ENCODE results near the gene ANO3.
"Not testable (repeated sequence)": the region's sequence is repeated elsewhere in the genome, so short reads cannot be mapped to it uniquely, and the experiment has no call there.

The ANO3 gene

GRCh38 chr11:26618441-26618840 is 286.5 kb downstream of the ANO3 start:
- no peak for DNase-seq (ENCODE audit: extremely low read depth in 1 of 2, low read depth in 1 of 2)

DNA sequence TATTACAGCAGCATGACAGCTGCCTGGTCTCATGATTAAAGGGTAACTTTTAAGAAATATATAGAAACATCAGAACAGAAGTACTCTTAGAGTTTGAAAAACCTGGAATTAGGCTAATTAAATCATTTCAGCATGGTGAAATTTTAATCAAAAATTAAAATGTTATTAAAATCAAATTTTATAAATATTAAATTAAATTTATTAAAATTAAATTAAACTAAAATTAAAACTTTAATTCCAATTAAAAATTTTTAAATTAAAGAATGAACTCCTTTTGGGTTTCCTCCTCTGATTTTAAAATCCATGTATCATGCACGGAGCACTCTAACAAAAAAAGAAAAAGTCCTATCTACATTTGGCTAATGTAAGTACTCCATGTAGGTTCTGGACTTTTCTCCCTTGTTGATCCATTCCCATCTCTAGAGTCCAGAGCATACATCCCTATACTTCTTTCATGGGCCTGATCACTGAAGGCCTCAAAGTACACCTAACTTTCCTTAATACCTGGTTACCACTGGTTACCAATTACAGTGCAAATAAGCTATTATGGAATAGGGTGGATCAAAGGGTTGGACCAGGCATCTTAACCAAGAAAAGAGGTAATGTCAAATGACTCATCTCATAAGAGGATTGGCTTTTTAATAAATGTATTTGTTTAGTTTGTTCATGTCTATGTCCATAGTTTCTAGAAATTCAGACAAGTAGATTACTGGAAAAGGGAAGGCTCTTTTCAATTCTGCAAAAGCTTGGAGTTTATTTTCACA is 288.5 kb downstream of the ANO3 start:
- no peak for DNase-seq (ENCODE audit: extremely low read depth in 1 of 2, low read depth in 1 of 2)

DNA sequence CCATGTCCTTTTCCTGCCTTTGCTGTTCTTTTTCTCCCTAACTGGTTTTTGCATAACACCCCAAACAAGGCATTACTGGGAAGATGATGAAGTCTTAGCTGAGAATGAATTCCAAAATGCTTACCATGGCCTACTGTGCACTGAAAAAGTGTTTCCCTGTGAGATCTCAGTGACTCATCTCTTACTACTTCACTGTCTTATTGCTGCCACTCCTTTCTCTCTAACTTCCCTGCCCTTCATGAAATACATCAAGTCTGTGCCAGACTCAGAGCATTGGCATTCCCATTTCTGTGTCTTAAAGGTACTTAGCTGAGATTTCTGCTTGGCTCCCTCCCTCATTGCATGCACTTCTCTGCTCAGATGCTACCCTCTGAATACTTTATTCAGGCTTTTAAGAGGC is 289.2 kb downstream of the ANO3 start:
- no peak for DNase-seq (ENCODE audit: extremely low read depth in 1 of 2, low read depth in 1 of 2)

GRCh38 chr11:26622181-26622580 is 290.3 kb downstream of the ANO3 start:
- no peak for DNase-seq (ENCODE audit: extremely low read depth in 1 of 2, low read depth in 1 of 2)

DNA sequence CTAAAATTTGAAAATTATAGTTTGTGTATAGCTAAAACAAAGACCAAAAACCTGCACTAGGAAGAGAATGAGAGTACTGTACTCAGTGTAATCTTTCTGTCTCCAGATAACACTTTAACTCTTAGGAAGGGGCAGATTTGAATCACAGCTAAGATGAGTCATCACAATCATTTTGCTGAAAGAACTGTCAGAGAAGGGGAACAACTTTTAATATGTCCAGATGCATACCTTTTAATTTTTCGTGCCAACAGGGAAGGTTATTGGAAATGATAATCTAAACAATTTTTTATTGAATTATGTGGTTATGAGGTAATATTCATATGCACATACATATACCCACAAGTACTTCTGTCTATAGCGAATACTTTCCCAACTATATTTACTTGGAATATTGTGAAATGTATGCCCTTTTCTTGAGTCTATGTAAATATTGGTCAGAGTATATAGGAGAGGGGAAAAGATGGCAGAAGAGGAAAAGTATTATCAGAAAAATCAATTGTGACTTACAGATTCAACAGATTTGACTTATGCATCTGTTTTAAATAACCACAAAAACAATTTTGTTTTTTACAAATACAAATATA is 291.2 kb downstream of the ANO3 start:
- no peak for DNase-seq (ENCODE audit: extremely low read depth in 1 of 2, low read depth in 1 of 2)

GRCh38 chr11:26626346-26626745 is 294.4 kb downstream of the ANO3 start:
- no peak for DNase-seq (ENCODE audit: extremely low read depth in 1 of 2, low read depth in 1 of 2)

DNA sequence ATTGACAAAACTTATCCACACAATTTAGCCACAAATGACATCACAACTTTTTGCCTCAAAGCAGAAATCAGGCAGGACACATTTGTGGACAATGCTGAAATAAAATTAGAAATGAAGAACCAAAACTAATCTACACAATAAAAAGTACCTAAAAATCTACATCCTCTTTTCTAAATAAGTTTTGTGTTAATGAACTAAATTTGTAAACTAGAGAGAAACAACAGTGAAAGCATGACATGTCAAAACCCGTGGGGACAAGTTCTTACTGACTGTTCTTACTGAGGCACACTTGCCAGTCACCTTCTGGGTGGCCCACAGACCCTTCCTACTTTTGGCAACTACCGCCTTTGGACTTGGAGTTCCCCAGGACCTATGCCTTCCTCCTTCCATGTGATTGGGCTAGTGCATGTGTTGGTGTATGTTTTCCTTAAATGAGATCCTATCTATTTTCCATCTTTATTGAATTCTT is 300.8 kb downstream of the ANO3 start:
- no peak for DNase-seq (ENCODE audit: extremely low read depth in 1 of 2, low read depth in 1 of 2)

DNA sequence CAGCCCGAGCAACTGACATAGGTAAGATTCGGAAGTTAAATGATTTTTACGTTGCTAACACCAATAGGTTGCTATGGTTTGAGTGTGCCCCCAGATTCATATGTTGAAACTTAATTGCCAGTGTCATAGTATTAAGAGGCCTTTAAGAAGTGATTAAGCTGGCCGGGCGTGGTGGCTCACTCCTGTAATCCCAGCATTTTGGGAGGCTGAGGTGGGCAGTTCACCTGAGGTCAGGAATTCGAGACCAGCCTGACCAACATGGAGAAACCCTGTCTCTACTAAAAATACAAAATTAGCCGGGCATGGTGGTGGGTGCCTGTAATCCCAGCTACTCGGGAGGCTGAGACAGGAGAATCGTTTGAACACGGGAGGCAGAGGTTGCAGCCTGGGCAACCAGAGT is 311.4 kb downstream of the ANO3 start:
- DNase-seq (ENCODE audit: extremely low read depth in 1 of 2, low read depth in 1 of 2), result not testable (repeated sequence)

- DNase-seq (ENCODE audit: extremely low read depth in 1 of 2, low read depth in 1 of 2), result no peak
Observed at GRCh38 chr11:26649884-26650283, 318.0 kb downstream of the ANO3 start.

DNA sequence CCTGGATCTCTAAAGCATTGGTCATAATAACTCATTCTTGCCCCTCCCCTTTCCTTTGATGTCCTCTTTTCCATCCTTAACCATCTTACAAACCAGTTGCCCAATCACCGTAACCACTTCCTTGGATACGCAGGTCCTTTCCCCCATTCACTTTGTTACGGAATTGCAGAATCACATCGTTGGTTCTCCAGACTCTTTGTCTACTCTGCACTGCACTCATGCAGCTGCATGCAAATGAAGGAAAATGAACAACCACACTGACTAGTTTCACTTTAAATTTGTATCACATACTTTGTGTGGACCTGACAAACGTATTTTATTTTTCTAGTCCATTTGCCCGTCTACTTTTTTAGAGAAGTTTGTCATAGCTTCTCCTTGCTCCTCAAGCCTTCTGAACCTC is 320.0 kb downstream of the ANO3 start:
- DNase-seq (ENCODE audit: extremely low read depth in 1 of 2, low read depth in 1 of 2), result no peak

DNA sequence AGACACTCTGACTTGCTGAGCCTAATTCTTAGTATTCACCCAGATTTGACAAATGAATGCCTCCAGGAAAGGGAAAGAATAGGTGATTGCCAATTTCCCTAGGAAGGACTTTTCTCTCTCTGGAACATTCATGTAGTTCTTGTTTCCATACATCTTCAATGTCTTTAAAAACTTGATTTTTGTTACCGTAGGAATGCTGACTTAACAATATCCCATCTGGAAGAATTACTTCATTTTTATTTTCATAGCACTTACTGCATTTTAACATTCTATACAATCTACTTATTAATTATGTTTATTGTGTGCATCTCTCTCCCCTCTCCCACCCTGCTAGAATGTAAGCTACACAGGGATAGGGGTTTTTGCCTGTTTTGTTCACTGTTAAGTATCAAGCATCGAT is 323.4 kb downstream of the ANO3 start:
- DNase-seq (ENCODE audit: extremely low read depth in 1 of 2, low read depth in 1 of 2), result no peak

DNA sequence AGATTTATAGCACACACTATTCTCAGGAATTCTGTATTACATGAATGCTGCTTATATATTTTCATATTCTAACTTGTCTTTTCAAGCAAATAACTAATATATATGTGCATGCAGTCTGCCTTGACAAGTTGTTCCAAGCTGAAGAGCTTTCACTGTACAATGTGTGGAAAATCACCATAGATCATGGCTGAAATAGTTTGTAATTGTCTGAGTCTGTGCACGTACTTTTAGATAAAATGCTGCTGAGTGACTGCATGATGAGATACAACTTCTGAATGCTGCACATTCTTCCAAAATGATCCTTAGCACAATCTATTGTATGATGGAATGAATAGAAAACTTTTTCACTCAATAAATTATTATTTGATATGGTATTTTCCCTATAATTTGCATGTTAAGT is 331.0 kb downstream of the ANO3 start:
- DNase-seq (ENCODE audit: extremely low read depth in 1 of 2, low read depth in 1 of 2), result no peak

DNA sequence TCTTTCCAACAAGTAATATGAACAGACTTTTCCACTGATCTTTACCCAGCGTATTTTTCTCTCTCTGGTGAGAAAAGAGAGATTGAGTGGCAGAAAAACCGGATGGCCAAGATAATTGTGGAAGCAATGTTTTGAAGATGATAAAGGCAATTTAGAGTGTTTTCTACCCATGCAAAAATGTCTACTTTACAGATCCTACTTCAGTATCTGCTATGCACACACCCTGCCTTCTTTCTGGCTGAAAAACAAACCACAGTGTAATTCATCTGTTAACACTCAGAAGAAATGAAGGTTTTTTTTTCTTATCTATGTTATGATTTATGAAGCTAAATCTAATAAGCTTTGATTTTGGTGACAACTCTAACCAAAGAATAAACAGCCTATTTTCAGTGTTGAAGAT is 333.1 kb downstream of the ANO3 start:
- DNase-seq (ENCODE audit: extremely low read depth in 1 of 2, low read depth in 1 of 2), result no peak

DNA sequence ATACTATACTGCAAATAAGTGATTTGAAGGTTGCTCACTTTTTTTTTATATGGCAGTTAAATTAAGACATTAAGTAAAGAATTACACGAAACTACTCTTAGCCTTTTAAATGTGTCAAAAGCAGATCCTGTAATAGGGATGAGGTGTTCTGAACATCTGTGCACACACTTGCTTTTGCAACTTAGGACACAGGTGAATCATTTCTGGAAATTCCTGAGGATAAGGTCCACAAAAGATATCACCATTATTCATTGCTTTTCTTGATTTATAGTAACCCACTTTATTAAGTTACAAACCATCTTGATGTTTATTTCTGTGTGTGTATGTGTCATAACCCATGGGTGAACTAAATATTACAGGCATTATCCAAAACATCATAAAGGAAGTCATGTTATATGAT is 334.0 kb downstream of the ANO3 start:
- DNase-seq (ENCODE audit: extremely low read depth in 1 of 2, low read depth in 1 of 2), result no peak

GRCh38 chr11:26675233-26675928 is 343.5 kb downstream of the ANO3 start:
- DNase-seq (ENCODE audit: extremely low read depth in 1 of 2, low read depth in 1 of 2), result no peak

GRCh38 chr11:26676641-26677040 is 344.7 kb downstream of the ANO3 start:
- DNase-seq (ENCODE audit: extremely low read depth in 1 of 2, low read depth in 1 of 2), result no peak

GRCh38 chr11:26677566-26677965 is 345.6 kb downstream of the ANO3 start:
- DNase-seq (ENCODE audit: extremely low read depth in 1 of 2, low read depth in 1 of 2), result no peak

DNA sequence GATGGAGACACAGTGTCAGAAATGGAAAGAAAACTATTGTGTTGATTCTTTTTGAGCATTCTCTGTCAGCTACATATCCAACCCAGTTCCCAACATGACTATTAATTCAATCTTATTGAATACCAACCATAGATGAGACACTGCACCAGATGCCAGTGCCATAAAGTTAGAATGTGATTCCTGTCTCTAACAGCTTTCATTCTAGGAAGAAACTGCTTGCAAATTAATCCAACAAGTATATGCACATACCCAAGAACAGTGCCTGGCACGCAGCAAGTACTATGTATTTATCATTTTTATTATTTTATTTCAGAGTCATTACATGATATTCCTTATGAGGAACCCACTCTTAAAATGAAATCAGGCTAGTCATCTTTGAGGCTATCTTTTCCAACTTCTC is 355.4 kb downstream of the ANO3 start:
- no peak for DNase-seq (ENCODE audit: extremely low read depth in 1 of 2, low read depth in 1 of 2)

DNA sequence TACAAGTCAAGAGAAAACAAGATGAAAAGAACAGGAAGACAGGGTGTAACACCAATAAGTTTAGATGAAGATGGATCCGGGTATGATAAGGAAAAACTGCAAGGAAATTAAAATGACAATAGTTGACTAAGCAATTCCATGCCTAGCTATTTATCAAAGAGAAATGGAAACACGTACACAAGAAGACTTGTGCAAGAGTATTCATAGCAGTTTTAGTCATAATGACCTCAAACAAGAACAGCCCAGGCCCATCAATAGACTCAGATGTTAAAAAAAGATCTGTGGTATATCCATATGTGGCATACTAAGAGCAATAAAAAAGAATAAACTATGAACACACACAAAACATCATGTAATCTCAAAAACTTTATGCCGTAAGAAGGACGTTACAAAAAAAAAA is 356.8 kb downstream of the ANO3 start:
- no peak for DNase-seq (ENCODE audit: extremely low read depth in 1 of 2, low read depth in 1 of 2)

DNA sequence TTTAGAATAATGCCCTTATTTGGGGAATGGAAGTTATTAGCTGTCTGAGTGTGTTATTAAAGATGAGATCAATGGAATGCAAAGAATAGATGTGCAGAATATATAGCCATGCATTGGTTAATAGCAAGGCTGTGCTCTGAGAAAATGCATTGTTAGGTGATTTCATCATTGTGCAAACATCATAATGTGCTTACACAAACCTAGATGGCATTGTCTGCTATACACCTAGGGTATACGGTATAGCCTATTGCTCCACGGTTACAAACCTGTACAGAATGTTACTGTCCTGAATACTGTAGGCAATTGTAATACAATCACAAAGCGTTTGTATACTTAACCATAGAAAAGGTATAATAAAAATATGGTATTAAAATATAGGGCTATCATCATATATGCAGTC is 364.4 kb downstream of the ANO3 start:
- no peak for DNase-seq (ENCODE audit: extremely low read depth in 1 of 2, low read depth in 1 of 2)

GRCh38 chr11:26698224-26698623 is 366.3 kb downstream of the ANO3 start:
- no peak for DNase-seq (ENCODE audit: extremely low read depth in 1 of 2, low read depth in 1 of 2)

GRCh38 chr11:26700574-26701235 is 368.8 kb downstream of the ANO3 start:
- no peak for DNase-seq (ENCODE audit: extremely low read depth in 1 of 2, low read depth in 1 of 2)

All from activated CD8-positive, alpha-beta memory T cell treated with anti-CD3 and anti-CD28 coated beads for 1 hour (primary cell).